CMK (cell line): Measurements from ENCODE around the gene MEIS2.

Source experiments
- DNase-seq: peaks from one replicate; pipeline ENCODE4 v3.0.0-alpha.2; 2010; ENCODE audit warnings: low read depth

Gene MEIS2

DNA sequence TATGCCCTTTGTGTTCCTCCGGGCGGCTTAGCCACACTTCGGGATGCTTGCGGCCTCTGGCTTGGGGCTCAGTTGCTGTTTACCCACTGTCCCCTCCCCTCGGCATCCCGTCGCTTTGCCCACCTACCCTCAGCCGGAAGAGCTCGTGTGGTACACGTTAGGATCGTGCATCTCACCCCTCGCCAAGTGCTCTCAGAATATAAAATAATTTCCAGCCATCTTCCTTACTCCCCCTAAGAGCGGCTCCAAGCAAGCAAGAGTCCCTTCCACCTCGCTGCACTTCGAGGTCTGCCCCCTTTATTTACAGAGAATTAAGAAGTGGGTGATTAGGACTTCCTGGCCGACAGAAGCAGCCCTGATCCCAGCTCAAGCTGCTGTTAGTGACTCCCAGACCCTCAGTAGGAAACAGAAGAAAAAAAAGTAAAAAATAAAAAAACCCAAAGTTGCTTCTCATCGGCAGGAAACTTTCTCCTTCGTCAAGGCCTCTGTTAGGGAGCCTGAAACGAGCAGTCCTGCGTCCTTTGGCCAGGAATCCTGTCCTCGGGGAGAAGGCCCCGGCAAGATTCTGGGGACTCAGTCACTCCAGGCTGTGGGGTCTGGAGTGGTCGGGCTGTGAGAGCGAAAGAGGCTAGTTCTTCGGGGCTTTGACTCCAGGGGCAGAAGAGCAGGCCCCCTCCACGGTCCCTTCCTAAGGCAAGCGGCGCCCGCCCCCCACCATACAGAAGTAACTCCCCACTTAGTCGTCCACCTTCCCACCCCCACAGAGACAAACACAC is 3.0 kb downstream of the MEIS2 start:
- DNase-seq, result no peak

DNA sequence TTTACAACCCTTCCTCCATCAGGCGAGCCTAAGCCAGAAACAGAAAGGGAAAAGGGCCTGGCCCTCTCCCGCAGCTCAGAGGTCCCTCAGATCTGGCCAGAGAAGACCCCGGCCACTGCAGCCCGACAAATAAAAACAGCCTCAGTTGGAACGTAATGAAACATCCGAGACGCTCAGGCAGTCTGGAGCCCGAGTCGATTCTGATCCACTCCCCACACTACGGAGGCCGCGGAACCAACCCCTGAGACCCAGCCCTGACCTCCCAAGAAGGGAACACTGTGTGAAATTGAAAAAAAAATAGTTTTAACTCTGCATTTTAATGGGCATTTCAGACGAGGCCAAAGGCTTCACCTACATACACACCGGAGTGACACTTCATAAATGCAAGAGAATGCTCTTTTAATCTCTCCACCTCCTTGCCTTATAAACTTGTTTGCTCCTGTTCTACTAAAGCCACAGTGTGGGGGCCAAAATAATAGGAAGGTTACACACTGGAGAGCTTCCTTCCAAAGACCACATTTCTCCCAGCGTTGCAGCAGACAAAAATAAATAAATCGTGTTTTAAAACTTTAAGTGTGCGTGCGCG is 3.7 kb downstream of the MEIS2 start:
- DNase-seq, result no peak

DNA sequence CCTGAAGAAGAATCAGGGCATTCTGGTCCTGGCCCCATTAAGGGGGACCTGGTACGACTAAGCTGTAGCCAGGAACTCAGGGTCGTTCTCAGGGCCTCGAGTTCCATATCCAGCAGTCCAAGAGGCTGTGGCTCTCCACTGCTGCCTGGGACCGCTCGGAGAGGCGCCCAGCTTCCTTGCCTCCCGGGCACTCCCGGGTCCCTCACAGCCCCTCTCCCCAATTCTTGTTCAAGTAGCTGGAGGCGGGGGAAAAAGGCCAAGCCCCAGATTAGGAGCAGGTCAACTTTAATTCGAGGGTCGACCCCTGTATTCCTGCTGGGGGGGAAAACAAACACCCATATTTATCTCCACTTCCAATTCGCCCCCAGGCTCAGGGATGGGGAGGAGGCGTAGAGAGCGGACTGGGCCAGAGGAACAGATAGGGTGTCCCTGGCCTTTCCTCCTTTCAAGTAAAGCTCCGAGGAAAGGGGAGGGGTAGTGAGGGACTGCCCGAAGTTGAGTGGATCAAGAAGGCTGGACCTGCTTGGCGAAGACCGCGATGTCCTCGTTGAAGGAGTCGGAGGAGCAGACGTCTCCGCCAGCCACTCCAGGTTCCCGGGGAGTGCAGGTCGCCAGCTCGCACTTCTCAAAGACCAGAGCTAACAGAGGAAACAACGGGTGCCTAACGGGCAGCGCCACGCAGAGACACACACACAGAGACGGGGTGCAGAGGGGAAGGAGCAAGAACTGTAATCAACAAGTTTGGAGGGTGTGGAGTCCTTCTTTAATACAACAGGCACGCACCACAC is 4.4 kb downstream of the MEIS2 start:
- DNase-seq, result no peak

DNA sequence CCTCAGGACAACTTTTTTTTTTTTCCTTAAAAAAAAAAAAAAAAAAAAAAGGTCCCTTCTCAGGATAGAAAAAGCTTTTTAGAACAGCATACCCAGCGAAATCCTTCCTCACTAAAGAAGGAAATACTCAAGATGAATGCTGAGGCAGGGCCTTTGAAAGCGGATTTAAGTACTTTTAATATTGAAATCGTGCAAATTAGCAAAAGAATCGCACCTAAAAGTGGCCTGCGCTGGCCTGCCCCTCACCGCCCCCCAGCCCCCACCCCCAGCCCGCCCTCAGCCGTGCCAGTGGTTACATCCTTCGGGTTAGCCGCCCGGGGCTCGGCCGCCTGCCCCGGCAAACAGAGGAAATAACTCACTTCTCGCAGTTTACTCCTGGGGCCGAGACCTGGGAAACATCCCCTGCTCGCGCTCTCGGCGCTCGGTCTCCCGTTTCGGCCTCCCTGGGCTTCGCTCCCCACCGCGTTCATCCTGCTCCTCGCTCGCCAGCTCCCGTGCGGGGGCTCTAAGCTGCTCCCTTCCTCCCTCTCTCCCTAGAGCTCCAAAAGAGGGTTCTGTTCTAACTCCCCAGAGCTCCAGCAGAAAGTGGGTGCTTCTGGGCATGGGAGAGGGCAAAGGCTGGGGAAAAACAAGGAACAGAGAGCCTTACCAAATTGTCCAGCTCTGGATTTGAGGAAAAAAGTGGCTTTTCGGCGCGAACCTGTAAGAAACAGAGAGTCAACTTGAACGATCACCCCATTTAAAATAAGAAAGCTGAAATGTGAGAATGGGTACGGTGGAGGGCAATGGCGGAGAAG is 5.2 kb downstream of the MEIS2 start:
- DNase-seq, result no peak

DNA sequence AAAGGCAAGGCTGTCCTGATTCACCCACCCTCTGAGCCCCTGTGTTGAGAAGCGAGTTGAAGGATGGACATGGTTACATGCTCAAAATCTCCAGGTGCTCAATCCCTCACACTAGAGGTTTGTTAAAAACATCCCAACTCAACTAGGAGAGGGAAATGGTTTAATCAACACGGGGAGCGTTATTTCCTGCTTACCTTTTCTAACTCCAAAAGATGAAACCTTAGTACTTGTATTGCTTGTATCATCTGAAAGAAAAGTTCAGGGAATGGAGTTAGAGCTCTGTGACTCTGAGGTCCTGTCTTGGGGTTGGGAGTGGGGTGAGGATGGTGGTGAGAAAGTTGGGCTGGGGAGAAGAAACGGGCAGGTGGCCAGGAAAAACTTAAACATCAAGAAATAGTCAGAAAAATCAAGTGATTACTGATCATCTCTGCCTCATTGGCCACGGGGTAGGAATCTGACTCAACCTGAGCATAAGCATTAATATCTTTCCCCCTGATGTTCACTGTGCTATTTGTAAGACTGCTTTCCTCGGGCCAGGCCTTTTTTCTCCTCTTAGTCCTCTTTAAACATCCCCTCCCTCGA is 5.9 kb downstream of the MEIS2 start:
- DNase-seq, result no peak

DNA sequence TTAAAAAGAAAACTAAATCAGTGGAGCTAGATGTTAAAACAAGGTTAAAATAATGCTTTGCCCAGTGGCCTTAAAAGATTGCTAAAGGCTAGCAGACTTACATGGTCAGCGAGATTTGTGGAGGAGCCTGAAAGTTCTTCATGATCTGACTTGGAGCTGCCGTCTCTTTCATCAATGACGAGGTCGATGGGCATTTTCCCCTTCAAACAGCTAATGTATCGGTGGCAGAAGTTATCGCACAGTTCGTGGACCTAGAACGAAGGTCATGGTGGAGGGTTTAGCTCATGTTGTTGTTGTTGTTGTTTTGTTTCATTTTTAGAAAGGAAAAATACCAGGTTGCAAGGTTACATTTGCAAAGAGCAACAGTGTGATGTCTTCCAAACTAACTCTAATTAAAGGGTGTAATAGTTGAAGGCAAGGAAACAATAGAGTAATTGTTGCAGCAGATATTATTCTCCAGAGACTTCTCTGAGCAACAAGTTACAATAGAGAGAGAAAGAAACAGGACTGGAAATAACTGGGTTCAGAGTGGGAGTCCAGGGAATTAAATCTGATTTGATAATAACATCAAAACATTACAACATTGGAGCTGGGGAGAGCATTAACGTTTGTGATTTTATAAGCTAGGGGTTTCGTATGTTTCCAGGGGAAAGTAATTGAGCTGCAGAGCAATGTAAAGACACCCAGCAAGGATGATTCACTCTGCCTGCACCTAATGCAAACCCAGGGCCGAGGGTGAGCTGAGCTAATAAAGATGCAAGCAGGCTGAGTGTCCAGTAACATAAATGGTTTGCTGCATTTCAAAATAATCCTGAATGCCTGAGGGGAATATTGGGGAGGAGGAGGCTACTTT is 6.6 kb downstream of the MEIS2 start:
- DNase-seq, result no peak

DNA sequence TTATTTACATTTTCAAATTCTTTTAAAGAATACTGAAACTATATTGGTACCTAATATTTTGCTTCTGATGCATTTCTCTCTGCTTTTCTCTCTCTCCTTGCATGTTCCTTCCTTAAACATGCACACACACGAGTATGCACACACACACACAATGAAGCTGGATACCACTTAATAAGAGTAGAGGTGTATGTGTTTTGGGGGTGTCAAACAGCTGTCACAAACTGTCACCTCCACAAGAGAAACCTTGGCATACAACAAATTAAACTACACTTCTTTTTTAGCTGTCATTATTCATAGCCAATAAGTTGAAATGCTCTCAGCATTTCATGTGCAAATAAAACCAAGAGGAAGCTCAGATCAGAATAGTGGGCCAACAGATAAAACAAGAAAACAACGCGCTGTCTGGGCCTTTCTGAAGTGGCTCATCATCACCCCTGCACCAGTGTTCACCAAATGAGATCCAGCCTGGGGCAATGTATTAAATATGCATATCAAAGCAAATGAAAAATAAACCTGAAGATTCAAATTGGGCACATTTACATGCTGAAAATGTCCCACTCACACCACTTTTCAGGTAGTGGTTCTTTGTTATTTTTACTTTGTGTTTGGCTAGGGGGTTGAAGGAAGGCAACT is 9.7 kb downstream of the MEIS2 start:
- DNase-seq, result no peak

DNA sequence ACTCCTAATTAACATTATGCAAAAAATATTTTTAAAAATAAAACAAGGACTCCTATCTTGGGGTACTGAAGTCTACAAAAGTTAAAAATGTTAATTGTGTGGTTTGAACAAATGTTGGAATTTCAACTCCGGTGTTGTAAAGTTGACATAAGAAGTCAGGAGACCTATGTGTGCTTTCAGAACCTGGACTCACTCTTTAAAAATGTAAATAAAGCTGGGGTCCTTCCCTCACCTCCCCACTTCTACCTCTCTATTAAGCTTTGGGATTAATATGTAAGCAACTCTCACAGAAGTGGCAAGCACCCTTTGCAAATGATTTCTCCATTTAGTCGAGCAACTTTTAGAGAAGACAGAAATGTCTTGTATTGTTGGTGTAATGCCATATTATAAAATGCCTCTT is 11.9 kb downstream of the MEIS2 start:
- DNase-seq, result no peak

DNA sequence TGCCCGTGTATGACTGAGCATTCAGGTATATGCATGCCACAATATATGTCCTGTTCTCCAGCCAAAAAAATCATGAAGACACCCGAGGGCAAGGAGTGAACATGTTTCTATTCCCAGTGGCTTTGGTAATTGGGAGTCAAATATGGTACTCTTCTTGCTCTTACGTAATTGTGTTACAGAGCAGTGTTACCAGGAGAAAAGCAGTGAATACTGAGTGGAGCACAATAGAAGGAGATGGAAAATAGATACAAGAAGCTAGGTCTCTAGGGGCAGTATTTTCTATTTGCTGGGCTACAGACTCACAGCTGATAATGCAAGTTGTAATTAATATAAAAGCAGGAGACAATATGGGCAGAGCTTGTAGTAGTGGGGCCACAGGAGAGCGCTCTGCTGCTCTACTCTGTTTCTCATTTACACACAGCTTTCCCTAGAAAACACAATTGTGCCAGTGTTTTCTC is 13.2 kb downstream of the MEIS2 start:
- no peak for DNase-seq

DNA sequence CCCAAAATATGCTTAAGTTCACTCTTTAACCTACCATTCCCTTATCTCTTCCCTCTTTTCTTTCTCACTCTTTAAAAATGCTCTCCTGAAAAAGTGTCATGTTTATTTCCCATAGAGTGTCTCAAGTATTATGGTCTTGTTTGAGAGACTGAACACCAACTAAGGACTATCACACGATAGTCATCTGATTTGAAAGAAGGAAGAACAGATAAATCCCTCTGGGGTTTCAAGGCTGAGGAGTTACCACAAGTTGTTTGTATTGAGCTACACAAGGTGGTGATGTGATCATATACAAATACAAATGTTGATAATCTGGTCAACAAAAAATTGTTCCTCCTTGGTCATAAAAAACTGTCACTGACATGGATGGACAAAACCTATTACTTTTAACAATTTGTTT is 13.8 kb downstream of the MEIS2 start:
- no peak for DNase-seq

DNA sequence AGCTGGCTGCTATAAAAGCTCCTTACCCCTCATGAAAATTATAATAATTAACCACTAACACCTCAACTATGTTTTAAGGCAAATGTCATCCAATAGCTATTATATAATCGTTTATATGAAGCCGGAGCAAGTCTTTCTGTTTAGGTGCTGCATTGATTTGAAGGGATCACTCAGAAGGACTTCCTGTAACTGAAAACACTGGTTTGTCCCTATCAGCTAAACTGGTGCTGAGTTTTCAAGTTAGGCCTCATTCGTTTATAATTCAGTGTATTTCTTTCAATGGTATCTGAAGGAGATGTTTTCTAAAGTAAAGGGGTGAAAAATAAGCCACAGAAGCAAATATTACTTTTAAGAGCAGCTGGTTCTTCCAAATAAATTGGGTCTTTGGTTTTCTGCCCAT is 14.2 kb downstream of the MEIS2 start:
- DNase-seq, result no peak

DNA sequence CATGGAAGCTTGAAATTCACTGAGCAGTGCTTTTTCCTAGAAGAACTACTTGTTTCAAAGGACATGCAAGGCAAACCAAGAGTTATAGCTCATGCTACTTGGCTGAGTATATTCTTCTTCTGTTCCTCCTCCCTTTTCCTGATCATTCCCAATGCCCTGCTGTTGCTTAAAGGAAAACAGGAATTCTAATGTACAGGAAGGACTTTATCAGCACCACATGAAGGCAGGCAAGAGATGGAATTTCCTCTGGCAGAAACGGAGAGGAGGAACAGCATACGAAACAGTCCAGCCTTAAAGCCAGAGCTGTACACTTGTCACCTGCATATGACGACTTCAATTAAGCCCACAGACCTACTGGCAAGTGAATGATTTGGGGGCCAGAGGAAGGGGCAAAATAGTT is 15.7 kb downstream of the MEIS2 start:
- no peak for DNase-seq

DNA sequence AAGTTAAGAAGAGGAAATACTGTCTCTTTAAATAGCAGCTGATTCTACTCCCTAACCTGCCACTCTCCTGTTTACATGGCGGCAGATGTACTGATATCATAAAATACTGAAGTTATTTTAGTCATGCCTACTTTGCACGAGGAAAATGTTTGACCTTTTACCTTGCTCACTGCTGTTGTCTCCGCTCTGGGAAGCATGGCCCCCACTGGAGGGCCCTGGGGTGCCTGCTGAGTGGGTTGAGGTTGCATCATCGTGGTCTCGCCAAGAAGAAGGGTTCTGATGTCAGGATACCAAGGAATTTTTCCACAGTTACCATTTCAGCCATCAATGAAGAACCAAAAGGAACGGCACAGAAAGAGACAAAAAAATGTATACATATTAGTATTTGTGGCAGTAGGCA is 16.7 kb downstream of the MEIS2 start:
- no peak for DNase-seq

DNA sequence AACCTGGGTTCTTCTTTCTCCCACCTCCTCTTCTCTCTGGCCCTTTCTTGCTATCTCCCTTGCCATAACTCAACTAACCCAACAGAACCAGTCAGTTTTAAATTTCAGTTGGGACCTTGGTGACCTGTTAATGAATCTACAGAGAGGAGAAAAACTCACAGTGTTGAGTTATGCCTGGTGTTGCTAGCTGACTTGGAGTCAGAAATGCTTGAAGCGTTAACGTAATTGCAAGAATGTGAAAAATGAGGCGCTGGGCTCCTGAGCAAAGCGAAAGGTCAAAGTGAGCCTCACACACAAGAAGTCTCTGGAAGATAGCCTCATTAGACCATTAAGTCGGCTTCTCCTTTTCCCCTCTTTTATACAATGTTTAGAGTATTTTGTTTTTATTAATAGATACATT is 18.4 kb downstream of the MEIS2 start:
- DNase-seq, result no peak

DNA sequence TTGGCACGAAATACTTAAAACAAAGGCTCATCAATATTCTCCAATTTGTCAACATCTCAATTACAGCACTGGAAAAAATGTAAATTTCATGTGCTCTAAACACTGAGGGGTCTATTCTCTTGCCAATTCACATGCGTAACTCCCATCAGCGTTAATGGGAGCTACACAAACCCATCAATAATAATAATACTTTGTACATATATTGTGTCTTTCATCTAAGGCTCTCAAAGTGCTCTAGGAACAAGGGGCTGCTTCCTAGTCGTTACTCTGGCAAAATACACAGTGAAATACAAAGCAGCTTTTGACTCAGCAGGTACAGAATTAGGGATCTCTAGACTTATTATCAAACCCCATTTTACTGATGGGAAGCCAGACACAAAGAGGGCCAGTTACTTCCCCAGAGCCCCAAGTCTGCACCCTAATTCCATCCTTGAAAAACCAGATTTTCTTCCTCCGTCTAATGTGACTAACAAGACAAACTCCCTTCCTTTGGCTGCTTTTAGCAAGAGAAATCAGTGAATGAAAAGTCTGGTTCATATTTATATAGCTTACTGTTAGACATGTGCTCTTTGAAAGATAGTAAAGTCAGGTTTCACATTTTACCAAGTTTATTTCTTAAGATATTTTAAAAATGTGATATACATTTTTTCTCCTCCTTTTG is 20.0 kb downstream of the MEIS2 start:
- DNase-seq, result no peak

DNA sequence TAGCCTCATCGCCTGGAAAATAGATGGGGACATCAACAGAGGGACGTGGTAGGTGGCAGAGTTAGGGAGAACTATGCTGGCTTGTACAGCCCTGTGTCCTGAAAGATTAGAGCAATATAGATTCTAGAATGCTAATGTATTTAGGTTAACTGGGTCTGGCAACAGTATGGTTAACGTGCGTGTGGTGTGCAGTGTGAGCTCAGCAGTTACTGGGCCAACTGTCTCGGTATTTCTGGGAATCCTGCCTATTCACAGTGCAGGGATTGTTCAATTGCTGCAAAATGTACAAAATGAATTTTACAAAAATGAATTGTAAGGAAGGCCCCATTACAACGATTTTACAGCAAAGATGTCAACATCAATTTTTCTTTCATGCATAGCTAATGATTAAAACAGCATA is 20.6 kb downstream of the MEIS2 start:
- DNase-seq, result no peak

DNA sequence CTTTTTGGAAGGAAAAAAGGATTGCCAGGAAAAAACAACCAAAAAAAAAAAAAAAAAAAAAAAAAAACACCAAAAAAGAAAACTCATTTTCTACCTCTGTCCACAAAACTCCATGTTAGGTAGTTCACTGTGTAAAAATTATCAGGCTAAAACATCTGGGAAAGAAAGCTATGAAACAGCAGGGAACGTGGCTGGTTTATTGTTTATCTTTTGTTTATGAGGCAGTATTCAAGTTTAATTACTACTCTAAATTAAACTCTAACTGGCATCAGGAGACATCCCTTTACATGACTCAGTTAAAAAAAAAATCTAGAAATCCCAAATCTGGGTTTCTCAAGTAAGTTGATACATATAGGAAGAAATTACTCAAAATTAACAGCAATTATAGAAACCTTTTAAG is 21.8 kb downstream of the MEIS2 start:
- no peak for DNase-seq

DNA sequence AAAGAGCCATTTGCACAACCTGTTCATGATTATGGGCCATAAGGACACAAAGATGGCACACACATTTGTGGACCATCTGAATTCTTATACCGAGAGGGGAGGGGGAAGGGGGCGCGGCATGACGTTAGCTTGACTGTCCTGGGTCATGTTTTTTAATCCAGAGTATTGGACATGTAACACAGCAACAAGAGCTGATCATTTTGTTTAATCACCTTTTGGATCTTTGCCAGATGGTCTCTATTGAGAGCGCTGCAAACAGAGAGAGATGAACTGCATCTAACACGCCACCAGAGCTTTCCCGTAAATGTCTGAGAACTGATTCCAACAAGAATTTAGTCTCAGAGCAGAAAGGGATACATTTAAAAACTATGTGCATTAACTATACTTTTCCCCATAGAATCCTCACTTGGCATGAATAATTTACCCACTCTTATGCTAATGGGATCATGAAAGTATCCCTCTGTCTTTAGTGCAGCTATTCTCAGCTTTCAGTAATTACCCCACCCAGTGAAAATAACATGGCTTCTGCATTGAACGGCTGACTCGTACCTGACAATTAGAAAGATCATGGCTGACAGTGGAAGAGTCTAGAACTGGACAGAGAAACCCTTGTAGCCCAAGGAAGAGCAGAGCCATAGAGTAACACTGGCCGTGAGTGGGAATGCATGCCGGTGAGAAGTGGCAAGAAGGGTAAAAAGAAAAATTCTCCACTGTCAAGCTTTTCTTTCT is 22.6 kb downstream of the MEIS2 start:
- no peak for DNase-seq

DNA sequence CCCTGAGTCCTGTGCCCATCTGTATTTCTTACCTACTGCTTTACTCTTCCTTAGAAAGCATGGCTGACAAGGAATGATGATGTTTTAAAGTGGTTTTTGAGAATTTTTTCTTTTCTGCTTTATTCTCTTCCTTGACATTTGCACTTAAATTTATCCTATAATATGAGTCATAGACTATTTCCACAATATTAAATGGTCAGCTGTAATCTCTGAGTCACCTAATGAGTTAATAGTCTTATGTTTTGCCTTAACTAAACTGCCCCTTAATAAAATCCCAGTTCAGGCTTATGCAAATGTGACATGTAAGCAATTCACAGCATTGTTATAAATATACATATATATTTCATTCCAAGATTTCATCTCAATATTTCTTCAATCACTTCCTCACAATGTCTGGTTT is 23.8 kb downstream of the MEIS2 start:
- DNase-seq, result no peak
